RWPE2 (cell line): ENCODE data around the gene NEK5.
A peak's percentile ranks its signal among the peaks of the same experiment; 100 is the strongest.
"Not testable (repeated sequence)": the region's sequence is repeated elsewhere in the genome, so short reads cannot be mapped to it uniquely, and the experiment has no call there.

Experiments used
- ATAC-seq: fragments of 200-7000 bp; cut with Tn5 transposase; 3 replicates; pipeline ENCODE4 v1.9.1; 2021; ENCODE audit warnings: low read depth
- DNase-seq: peaks from one replicate; pipeline ENCODE4 v3.0.0-alpha.2; 2020; ENCODE audit warnings: low spot score
- H3K27ac ChIP-seq: fragments of 450-650 bp; 2 replicates; pipeline ENCODE4 v1.5.1; 2017; ENCODE audit warnings: mild to moderate bottlenecking; ENCODE audit not compliant: poor library complexity, severe bottlenecking
- H3K27me3 ChIP-seq: fragments of 250-450 bp; sonication (Bioruptor Pico); 2 replicates; pipeline ENCODE4 v1.5.1; 2021; ENCODE audit warnings: mild to moderate bottlenecking, moderate library complexity; ENCODE audit not compliant: insufficient read depth, poor library complexity, severe bottlenecking
- H3K36me3 ChIP-seq: fragments of 250-450 bp; sonication (Bioruptor Pico); 2 replicates; pipeline ENCODE4 v1.5.1; 2020; ENCODE audit warnings: low read depth, mild to moderate bottlenecking, moderate library complexity
- H3K4me1 ChIP-seq: fragments of 250-450 bp; sonication (Bioruptor Pico); 2 replicates; pipeline ENCODE4 v1.5.1; 2021; ENCODE audit warnings: mild to moderate bottlenecking, moderate library complexity; ENCODE audit not compliant: insufficient read depth, poor library complexity, severe bottlenecking
- H3K4me3 ChIP-seq: fragments of 250-450 bp; sonication (Bioruptor Pico); 2 replicates; pipeline ENCODE4 v1.5.1; 2021; ENCODE audit warnings: mild to moderate bottlenecking, moderate library complexity; ENCODE audit not compliant: severe bottlenecking
- H3K9me3 ChIP-seq: fragments of 250-450 bp; sonication (Bioruptor Pico); 2 replicates; pipeline ENCODE4 v1.5.1; 2021; ENCODE audit warnings: mild to moderate bottlenecking, moderate library complexity; ENCODE audit not compliant: severe bottlenecking
- CTCF ChIP-seq: fragments of 450-650 bp; IDR thresholded peaks from one replicate; pipeline ENCODE4 v1.5.1; 2017; ENCODE audit warnings: mild to moderate bottlenecking, moderate library complexity; ENCODE audit not compliant: poor library complexity, severe bottlenecking

NEK5 gene

GRCh38 chr13:52082601-52083000, 46.3 kb downstream of the NEK5 start:
- no peaks in the 10 kb centered on the region for H3K4me1 ChIP-seq
- H3K27ac ChIP-seq = no peak overlapping the region
- H3K27me3 ChIP-seq = no peaks in the 10 kb centered on the region
- ATAC-seq = no peak
- no peaks in the 10 kb centered on the region for H3K9me3 ChIP-seq
- TF ChIP-seq CTCF = no peak
- no peaks in the 10 kb centered on the region for H3K36me3 ChIP-seq
- no peak overlapping the region for H3K4me3 ChIP-seq
- DNase-seq = no peak

- not testable (repeated sequence) for H3K4me1 ChIP-seq, H3K9me3 ChIP-seq, H3K36me3 ChIP-seq, H3K4me3 ChIP-seq, H3K27me3 ChIP-seq, H3K27ac ChIP-seq, ATAC-seq, DNase-seq
Observed at GRCh38 chr13:52079891-52080290, 49.0 kb downstream of the NEK5 start.

- ATAC-seq (peak; percentile 35; the same call in 2 of the 3 replicates), DNase-seq (no peak)
- Histone ChIP-seq H3K36me3 (no peaks in the 10 kb centered on the region), H3K4me1 (no peaks in the 10 kb centered on the region), H3K9me3 (peaks cover 3% of the 10 kb centered on the region), H3K27me3 (no peaks in the 10 kb centered on the region), H3K4me3 (no peak overlapping the region), H3K27ac (no peak overlapping the region)
- TF ChIP-seq CTCF = peak; percentile 30
Observed at GRCh38 chr13:52070929-52071523, 57.8 kb downstream of the NEK5 start.

GRCh38 chr13:52067237-52067636, 61.6 kb downstream of the NEK5 start:
- DNase-seq (no peak), ATAC-seq (no peak)
- Histone ChIP-seq H3K4me1 (no peaks in the 10 kb centered on the region), H3K27ac (no peak overlapping the region), H3K27me3 (no peaks in the 10 kb centered on the region), H3K36me3 (no peaks in the 10 kb centered on the region), H3K4me3 (no peak overlapping the region), H3K9me3 (peaks cover 3% of the 10 kb centered on the region)
- no peak for TF ChIP-seq CTCF

GRCh38 chr13:52061587-52061986, 67.3 kb downstream of the NEK5 start:
- H3K27me3 ChIP-seq = no peaks in the 10 kb centered on the region
- no peaks in the 10 kb centered on the region for H3K4me1 ChIP-seq
- TF ChIP-seq CTCF = no peak
- ATAC-seq (no peak; the same call in 2 of the 3 replicates), DNase-seq (no peak)
- H3K36me3 ChIP-seq = no peaks in the 10 kb centered on the region
- H3K27ac ChIP-seq = no peak overlapping the region
- no peaks in the 10 kb centered on the region for H3K9me3 ChIP-seq
- no peak overlapping the region for H3K4me3 ChIP-seq

- not testable (repeated sequence) for H3K4me3 ChIP-seq, ATAC-seq, DNase-seq, H3K27me3 ChIP-seq, H3K36me3 ChIP-seq, H3K9me3 ChIP-seq, H3K27ac ChIP-seq, H3K4me1 ChIP-seq
Observed at GRCh38 chr13:52061064-52061463, 67.8 kb downstream of the NEK5 start.
